Astrocyte of the spinal cord (primary cell): ENCODE measurements around the gene SCGB1D2.
"Not testable (repeated sequence)": the region's sequence is repeated elsewhere in the genome, so short reads cannot be mapped to it uniquely, and the experiment has no call there.

Source experiments
- DNase-seq: peaks from one replicate; pipeline ENCODE4 v3.0.0; 2011; ENCODE audit warnings: low read depth, low spot score
- H3K4me3 ChIP-seq: 2 replicates; pipeline ENCODE4 v1.5.1; 2011; ENCODE audit warnings: low read depth, mild to moderate bottlenecking, low read length, moderate library complexity
- in situ Hi-C: cut with HindIII; loops from 2 replicates; pipeline ENCODE4 v1.10.0; 2017; ENCODE audit warnings: low sequenced_read_pairs
- TF ChIP-seq, protein P1 (sequence below): IDR thresholded peaks from 2 replicates; pipeline ENCODE4 v1.5.1; 2012; ENCODE audit warnings: low read depth, mild to moderate bottlenecking, low read length, inconsistent platforms

Gene SCGB1D2

DNA sequence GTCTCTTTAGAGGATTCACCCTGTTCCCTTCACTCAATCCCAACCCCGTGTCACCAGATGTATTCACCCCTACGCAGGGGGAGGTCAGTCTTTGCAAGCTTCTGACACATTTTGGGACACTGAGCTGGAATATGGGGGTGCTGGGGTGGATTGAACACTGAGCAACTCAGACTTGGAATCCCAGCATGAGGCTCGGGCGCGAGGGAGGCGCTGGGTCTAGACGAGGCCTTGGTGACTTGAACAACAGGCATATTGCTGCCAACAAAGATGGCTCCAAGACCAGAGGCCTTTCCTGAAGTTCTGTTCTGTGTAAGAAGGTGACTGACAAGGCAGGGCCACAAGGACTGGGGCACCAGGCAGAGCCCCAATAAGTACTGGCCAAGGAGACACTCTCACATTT lies 36.6 kb upstream of the SCGB1D2 start:
- in situ Hi-C loops = no loop called here
- TF ChIP-seq, protein P1, sequence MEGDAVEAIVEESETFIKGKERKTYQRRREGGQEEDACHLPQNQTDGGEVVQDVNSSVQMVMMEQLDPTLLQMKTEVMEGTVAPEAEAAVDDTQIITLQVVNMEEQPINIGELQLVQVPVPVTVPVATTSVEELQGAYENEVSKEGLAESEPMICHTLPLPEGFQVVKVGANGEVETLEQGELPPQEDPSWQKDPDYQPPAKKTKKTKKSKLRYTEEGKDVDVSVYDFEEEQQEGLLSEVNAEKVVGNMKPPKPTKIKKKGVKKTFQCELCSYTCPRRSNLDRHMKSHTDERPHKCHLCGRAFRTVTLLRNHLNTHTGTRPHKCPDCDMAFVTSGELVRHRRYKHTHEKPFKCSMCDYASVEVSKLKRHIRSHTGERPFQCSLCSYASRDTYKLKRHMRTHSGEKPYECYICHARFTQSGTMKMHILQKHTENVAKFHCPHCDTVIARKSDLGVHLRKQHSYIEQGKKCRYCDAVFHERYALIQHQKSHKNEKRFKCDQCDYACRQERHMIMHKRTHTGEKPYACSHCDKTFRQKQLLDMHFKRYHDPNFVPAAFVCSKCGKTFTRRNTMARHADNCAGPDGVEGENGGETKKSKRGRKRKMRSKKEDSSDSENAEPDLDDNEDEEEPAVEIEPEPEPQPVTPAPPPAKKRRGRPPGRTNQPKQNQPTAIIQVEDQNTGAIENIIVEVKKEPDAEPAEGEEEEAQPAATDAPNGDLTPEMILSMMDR = no peak

DNA sequence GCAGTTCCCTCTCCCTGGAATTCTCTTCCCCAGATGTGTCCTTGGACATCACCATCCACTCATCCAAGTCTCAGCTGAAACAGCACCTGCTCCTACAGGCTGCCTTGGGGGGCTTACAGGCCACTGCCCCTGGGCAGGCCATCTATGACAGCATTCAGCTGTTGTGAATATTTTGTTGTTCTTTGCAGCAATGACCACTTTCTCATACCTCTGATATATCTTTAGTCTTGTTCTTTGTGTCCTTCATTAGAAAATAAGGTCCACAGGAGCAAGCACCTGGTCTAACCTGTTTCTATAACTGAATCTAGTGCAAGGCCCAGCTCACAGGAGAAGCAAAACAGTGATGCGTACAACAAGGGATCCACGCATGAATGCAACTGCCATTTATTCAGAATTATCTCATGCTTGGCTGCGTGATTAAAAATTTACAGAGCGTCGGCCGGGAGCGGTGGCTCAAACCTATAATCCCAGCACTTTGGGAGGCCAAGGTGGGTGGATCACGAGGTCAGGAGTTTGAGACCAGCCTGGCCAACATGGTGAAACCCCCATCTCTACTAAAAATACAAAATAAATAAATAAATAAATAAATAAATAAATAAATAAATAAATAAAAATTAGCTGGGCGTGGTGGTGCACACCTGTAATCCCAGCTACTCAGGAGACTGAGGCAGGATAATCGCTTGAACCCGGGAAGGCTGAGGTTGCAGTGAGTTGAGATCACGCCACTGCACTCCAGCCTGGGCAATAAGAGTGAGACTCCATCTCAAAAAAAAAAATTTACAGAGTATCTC lies 35.6 kb upstream of the SCGB1D2 start:
- DNase-seq = not testable (repeated sequence)

More for the DNA sequence above, 36.6 kb upstream of the SCGB1D2 start:
- DNase-seq = no peak
- H3K4me3 ChIP-seq = no peak overlapping the region

DNA sequence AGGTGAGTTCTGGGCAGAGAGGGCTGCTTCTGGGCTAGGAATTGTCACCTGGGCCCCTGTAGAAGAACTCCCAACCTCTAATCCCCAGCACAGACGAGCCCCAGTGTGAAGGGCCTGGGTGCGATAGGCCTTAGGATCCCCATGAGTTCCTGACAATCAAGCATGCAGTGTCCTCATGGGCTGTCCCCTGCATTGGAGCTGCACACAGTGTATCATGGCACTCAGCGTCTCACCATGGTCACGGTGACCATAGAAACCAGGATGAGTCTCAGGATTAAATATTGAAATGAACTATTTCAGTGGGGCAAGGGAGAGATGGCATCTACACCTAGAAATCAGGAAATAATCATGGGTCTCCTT lies 33.3 kb upstream of the SCGB1D2 start:
- TF ChIP-seq, protein P1 = no peak
- no peak for DNase-seq
- no peak overlapping the region for H3K4me3 ChIP-seq
- in situ Hi-C loops = no loop called here

More for the DNA sequence above, 35.6 kb upstream of the SCGB1D2 start:
- H3K4me3 ChIP-seq, in situ Hi-C loops: not testable (repeated sequence)

DNA sequence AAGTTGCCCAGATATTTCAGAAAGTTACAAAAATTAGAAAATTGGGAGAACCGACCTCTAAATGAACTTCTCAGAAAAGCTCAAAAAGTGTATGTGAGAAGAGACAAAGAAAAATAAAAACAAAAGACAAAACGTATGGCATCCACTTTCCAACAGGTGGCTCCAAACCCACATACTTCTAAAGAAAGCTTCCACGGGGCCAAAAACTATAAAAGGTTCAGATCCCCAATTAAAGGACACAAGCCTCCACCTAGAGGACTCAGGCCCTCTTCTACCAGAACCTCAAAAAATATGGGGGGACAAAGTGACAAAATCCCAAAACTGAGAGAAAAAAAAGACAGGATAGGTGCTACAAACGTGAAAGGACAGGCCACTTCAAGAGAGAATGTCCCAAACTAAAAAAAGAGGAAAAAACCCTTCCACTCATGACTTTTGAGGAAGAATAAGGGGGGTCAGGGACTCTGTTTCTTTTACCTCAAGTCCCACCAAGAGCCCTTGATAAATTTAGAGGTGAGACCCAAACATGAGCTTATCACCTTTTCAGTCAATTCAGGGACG lies 24.8 kb upstream of the SCGB1D2 start:
- in situ Hi-C loops = no loop called here
- TF ChIP-seq, protein P1 = peak; percentile 50
- DNase-seq = peak; percentile 2
- H3K4me3 ChIP-seq = no peak overlapping the region

DNA sequence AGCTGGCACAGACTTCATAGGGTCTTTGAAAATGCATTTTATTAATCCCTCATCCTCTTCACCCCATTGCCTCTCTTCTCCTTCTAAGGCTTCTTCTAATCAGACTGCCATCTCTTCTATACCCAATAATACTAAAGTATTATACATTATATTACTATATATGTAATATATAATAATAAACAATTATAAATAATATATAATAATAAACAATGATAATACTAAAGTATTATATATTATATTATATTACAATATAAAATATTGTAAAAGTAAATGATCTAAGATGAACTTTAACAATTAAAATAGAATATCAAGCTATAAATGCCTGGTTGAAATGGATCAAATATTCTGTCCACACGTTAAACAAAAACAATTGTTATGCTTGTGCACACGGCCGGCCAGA lies 20.5 kb upstream of the SCGB1D2 start:
- no peak for DNase-seq

DNA sequence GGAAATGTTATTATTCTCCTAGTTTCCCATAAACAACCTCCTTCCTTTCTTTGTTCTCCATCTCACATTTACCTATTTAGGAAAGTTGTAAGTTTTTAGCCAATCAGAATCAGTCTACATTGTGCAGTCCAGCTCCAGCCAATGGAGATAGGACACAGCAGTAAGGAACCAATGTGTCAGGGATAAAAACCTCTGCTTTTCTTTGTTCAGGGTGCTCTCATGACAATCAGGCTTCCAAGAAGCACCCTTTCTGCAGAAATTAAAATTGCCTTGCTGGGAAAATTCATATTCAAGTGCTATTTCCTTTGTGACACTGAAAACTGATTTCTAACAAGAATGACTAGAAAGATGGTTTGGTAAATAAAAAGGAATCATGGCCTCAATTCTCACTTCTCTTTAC lies 18.9 kb upstream of the SCGB1D2 start:
- TF ChIP-seq, protein P1 = no peak
- DNase-seq = peak; percentile 24
- in situ Hi-C loops = no loop called here
- no peak overlapping the region for H3K4me3 ChIP-seq

More for the DNA sequence above, 20.5 kb upstream of the SCGB1D2 start:
- TF ChIP-seq, protein P1 = no peak
- no peak overlapping the region for H3K4me3 ChIP-seq
- in situ Hi-C loops = no loop called here

DNA sequence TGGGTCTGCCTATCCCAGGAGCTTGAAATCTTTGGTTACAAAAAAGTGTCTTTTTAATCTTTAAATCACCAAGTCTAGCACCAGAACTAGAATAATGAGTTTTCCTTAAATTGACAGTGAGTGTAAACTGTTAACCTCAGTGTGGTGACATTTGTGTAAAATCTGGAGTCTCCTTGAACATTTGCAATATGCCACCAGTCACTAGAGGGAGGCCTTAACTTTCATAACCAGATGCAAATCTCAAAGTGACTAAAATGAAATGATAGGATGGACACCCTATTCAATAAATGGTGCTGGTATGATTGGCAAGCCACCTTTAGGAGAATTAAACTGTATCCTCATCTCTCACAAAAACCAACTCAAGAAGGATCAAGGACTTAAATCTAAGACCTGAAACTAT lies 8.3 kb upstream of the SCGB1D2 start:
- DNase-seq = no peak
- H3K4me3 ChIP-seq = no peak overlapping the region
- TF ChIP-seq, protein P1 = no peak
- in situ Hi-C loops = no loop called here
